DMS114 treated with DMSO at 0.1 percent for 48 hours (cell line): ENCODE measurements around the gene CACNG4.

Experiments
- DNase-seq: peaks from one replicate; lab custom pipeline; 2025; ENCODE audit not compliant: unreplicated experiment; lab: John Stamatoyannopoulos, UW

The CACNG4 gene

GRCh38 chr17:67055811-67056745, 91.6 kb downstream of the CACNG4 start:
- DNase-seq: no peak

- no peak for DNase-seq
These were observed 92.4 kb downstream of the CACNG4 start for GRCh38 chr17:67056746-67057490.

DNA sequence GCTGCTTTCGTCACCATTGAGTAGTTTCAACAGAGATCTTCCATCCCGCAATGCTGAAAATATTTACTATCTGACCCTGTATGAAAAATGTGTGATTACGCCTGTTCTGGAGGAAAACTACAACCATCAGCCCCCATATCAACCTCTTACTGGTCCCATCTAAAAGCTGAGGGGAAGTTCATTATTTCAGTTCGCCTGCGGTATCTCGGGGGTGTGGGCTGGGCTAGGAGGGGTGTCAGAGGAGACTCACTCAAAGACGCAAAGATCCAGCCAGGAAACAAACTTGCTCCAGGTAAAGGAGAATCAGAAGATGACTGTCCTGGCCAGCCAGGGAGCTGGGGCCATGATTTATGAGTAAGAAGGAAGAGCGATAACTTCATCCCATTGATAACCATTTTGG, 93.5 kb downstream of the CACNG4 start:
- no peak for DNase-seq

DNA sequence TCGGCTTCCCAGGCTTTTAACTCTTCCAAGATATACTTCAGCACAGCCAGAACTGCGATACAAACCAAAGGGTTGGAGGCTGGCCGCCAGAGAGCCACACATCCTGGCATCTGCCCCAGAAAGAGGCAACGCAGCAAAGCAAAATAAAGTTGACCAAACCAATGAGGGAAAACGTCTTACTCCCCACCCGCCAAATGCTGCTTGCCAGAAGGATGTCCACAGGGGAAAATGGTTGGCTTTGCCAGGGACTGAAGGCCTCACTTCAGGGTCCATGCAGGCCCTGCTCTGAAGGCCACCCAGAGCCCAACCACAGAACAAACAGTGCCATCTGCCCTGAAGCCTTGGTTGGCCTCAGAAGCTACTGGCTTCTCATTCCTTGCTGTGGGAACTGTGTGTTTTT, 94.9 kb downstream of the CACNG4 start:
- no peak for DNase-seq

DNA sequence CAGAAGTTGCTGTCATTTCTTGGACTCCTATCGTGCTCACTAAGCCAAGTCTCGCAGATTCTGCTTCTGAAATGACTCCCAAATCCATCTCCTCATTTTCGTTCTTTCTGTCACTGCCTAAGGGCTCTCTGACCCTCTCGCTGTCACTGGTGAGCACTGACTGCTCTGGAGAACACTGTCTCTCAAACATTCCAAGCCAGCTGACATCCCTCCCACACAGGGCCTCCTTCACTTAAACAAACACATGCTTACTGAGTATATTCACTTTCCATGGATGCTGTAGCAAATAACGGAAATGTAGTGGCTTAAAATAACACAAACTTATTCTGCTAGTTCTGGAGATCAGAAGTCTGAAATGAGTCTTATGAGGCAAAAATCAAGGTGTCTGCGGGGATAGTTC, 98.6 kb downstream of the CACNG4 start:
- DNase-seq: no peak

- DNase-seq: no peak
These were observed 102.2 kb downstream of the CACNG4 start for GRCh38 chr17:67066717-67067116.

DNA sequence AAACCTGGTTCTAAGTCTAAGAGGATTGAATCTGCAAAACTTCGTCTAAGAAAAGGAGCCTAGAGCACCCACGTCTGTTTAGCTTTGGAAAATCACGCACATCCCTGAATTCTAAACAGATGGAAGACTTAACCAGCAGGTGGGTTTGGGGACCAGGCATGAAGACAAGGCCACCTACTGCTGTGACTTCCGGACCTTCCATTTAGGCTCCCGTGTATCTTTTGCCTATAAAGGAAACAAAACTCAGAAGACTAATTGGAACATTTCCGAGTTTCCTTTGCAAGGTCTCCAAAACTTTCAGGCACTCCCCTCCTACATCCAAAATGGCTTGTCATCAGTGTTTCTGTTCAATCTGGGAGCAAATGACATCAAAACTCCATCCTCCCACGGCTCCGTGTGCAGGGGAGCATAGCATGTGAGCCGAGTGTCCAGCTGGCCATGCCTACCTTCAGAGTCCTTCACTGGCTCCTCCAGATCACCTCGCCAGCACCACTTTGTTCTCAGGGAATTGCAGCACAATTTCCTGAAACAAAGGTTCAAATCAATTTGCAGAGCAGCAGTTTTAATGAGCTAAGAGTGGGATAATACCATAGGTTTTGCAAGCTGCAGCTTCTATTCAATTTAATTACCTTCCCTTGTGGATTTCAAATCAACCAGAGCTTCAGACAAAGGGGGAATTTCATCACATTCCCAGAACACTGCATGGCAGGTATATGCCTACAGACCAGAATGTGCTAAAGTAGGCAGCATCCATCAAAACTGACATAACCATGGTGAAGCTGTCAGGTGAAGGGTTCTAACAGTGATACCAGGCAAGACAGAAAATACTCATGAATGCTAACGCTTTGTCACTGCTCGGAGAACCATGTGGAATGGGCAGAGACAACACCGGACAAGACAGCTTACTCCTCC, 103.3 kb downstream of the CACNG4 start:
- no peak for DNase-seq

DNA sequence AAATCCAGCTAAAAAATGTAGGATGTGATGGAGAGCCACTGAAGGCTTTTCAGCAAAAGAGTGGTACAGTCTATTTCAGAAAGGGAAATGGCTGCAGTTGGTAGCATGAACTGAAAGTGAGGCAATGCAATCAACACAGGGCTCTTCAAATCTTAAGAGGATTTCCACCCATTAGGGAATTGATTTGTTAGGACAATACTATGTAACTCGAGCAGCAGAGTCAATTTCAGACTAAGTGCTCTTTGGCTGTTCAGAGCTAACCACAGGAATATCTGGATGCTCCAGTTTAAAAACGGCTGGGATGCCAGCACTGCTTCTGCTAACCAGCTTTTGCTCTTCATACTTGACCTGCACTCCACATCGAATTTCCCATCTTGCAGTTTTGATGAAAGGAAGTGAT, 104.5 kb downstream of the CACNG4 start:
- DNase-seq: no peak

GRCh38 chr17:67069603-67070136, 105.2 kb downstream of the CACNG4 start:
- DNase-seq: no peak

GRCh38 chr17:67071595-67071994, 107.1 kb downstream of the CACNG4 start:
- DNase-seq: no peak

GRCh38 chr17:67072885-67073284, 108.4 kb downstream of the CACNG4 start:
- no peak for DNase-seq

DNA sequence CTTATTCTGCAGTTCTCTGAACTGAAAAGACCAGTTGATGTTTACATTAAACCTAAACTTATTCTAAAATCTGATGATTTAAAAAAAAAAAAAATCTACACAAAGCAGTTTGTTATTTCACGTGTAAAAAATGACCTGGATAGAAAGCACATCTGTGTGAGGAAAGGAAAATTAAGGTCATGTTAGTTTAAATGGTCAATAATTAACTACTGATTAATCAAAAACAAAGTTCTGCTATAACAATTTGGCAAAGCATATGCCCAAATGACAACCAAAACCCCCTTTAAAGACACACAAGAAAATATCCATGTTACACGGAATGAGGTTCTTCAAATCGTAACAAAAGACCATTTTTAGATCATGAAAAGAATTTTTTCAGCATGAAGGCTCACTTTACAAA, 110.3 kb downstream of the CACNG4 start:
- DNase-seq: no peak

DNA sequence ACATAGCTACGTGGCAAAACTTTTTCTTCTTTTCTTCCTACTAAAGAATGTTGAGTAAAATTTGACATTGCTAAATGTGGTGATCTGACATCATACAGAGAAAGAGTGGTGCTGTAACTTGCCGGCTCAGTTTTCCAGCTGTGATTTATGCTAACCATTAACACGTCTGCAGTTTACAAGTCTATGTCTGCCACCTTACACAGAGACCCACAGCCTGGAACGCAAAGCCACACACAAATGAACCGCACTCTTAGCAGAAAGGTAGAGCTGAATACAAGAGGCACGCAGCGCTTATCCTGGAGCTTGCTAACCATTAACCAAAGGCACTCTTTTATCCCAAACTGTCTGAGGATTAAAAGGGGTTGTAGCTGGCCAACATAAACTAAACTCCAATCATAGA, 111.8 kb downstream of the CACNG4 start:
- no peak for DNase-seq

GRCh38 chr17:67078292-67078691, 113.8 kb downstream of the CACNG4 start:
- no peak for DNase-seq

DNA sequence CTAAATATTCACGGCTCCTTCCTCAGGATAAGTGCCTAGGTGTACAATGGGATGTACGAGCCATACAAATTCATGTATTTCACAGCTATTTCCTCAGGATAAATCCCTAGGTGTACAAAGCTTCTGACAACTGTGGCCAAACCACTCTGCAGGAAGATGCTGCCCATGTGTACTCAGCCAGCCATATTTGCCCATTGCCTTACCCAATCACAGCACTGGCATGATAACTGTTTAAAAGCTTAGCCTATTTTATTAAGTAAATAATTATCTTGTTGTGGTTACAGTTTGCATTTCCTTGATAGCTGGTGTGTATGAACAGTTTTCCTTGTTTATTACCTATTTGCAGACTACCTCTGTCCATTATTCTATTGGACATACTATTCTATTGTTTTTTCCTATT, 115.0 kb downstream of the CACNG4 start:
- no peak for DNase-seq

DNA sequence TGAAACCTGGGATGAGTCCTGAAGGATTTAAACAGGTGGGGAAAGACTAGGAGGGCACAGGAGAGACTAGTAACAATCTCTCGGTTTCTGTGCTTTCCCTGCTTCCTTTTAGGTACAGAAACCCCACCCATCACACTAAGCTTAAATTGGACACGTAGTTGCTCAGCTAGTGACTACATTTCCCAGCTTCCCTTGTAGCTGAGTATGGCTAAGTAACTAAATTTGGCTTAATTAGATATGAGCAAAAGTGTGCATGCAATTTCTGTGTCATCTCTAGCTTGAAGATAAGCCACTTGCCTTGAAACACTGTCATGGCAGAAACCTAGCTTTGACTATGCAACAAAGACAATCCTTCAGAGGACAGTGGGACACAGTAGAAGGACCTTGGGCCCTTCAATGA, 116.3 kb downstream of the CACNG4 start:
- DNase-seq: no peak

DNA sequence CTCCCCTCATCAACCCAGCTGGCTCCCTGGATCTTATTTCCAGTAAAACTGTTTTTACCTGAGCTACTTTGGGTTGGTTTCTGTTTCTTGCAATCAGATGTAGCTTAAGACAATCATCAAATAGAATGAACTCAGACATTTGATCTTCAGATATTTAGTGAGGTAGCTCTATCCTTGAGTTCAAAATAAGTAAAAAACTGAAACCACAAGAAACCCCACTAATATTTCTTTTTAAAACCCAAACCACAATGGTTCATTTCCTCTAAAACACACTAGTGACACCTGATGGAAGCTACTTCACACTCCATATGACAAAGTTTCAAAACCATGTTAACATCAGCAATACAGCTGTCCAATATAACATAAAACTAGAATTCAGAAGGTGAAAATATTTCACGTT, 117.6 kb downstream of the CACNG4 start:
- no peak for DNase-seq
